Activated naive CD8-positive, alpha-beta T cell treated with anti-CD3 and anti-CD28 coated beads, Interleukin-2, amount 50 U/mL, for 16 hours (primary cell): Measurements from ENCODE around the gene POLR2L.

Experiments used
- DNase-seq: peaks from one replicate; pipeline ENCODE4 v3.0.0-alpha.2; 2020; ENCODE audit warnings: low read depth, low spot score

POLR2L gene

DNA sequence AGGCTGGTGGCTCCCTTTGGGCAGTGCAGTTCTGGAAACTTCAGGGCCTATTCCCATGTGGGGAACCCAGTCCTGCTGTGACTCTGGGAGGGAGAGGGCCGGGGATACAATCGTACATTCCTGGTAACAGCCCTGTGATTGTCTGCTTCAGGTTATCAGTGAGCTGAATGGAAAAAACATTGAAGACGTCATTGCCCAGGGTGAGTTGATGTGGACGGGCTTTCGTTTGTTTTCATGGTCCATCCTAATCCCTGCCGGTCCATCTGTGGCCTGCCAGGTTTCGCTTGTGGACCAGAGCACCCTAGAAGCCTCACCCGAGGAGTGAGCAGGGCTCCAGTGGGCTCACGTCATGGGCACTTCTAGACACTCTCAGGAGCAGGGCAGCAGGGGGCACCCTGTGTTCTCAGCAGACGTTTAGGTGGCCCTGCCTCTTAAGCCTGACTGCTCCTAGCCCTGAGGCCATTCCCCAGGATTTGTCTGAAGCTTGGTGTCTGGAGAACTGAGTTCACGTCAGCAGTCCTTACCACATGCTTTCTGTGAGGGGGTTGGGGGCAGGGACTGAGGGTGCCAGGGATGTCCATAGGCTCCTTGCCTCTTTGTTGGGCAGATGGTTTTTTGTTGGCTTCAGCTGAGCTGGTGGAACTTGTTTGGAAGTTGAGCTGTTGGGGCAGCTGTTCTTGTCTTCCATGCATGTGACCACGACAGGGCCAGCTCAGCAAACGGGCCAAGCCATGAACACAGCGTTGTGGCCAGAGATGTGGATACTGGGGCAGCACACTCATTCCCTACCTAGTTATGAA, 30.7 kb downstream of the POLR2L start:
- no peak for DNase-seq

DNA sequence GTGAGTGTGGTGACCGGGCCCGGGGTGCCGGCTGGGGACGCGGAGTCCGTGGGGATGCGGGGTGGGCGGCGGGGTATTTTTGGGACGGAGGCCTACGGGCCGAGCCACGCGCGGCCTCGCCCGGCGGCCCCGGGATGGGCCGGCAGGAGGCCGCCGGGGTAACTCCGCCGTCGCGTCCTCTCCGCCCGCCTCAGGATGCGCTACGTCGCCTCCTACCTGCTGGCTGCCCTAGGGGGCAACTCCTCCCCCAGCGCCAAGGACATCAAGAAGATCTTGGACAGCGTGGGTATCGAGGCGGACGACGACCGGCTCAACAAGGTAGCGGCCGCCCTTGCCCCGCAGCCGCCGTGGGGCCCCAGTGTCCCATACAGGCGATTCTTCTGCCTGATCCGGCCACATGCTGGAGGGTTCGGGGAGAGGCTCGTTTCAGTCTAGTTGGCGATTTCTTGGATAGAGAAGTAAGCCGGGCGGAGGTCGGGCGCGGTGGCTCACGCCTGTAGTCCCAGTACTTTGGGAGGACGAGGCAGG, 32.2 kb downstream of the POLR2L start:
- no peak for DNase-seq

DNA sequence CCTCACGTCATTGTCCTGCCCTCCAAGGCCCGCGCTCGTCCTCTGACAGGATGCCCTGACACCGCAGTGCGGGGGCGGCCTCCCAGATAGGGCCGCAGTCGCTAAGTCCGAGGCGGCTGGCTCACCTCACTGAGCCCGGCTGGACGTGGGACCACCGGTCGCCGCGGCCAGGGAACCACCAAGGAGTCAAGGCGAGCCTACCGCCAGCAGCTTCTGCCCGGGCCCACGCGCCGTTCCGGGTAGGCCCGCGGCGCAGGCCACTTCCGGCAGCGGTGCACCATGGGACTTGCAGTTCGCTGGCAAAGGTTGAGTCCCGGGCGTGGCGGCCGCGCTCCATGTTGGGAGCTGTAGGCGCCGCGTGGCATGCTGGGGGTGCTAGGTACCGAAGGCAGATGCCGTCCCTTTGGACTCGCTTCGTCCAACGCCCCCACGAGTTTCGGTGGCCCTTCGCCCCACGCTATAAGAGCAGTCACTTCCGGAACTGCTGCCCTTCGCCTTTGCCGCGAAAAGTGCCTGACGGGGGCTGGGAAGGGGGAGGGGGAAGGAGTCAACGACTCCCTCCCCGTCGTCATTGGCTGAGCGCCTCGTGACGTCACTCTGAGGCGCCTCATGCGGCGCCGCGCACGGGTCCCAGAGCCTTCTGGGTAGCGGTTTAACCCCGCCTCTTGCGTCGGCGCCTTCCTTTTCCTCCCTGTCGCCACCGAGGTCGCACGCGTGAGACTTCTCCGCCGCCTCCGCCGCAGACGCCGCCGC, 32.9 kb downstream of the POLR2L start, which contains the start of gene RPLP2:
Gene RPLP2, plus strand, starts transcription at position 681 of the 753 bp plus-strand sequence. CDS start 268 bp downstream, outside the sequence.
- DNase-seq, result peak; percentile 94

DNA sequence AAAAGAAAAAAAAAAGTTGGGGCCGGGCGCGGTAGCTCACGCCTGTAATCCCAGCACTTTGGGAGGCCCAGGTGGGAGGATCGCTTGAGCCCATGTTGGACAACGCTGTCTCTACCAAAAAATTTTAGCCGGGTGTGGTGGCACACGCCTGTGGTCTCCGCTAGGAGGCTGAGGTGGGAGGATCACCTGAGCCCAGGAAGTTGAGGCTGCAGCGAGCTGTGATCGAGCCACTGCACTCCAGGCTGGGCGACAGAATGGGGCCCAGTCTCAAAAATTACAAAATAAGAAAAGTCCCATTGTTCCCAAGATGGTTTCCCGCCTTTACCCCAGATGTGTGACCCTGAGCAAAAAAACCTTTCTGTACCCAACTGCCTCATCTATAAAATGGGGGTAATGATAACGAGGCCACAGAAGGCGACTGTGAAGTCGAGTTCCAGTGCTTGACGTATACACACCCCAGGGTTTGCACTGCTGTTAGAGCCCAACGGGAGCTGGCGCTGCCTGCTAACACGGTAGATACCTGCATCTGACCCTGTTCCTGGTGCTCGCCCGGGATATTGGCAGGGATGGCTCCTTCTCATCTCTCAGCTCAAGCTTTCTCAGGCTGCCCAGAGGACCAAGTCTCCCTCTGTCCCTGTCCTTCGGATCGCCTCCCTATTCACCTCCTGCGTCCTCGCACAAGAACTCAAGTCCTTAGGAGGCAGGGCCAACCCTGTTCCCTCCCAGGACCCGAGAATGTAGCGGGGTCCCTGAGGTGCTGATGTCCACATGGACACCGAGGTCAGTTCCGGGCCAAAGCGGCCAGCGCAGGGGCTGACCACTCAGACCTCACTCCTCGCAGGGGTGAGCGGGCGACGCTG, 33.7 kb downstream of the POLR2L start:
- DNase-seq, result no peak

DNA sequence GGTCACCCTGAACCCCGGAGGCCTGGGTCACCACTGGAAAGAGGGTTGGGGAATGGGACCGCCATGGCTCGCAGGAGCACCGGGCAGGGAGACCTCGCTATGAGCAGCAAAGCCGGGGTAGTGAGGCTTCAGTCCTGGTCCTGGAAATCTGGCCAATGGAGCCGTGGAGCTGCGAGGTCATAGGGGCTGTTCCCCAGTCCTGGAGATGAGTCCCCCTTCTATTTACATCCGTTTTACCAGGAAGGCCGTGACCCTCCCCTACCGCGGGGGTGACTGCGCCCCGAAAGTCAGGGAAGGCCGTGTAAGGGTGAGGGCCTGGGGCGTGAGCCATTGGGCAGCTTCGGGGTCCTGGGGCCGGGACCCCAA, 37.7 kb downstream of the POLR2L start:
- DNase-seq, result no peak

DNA sequence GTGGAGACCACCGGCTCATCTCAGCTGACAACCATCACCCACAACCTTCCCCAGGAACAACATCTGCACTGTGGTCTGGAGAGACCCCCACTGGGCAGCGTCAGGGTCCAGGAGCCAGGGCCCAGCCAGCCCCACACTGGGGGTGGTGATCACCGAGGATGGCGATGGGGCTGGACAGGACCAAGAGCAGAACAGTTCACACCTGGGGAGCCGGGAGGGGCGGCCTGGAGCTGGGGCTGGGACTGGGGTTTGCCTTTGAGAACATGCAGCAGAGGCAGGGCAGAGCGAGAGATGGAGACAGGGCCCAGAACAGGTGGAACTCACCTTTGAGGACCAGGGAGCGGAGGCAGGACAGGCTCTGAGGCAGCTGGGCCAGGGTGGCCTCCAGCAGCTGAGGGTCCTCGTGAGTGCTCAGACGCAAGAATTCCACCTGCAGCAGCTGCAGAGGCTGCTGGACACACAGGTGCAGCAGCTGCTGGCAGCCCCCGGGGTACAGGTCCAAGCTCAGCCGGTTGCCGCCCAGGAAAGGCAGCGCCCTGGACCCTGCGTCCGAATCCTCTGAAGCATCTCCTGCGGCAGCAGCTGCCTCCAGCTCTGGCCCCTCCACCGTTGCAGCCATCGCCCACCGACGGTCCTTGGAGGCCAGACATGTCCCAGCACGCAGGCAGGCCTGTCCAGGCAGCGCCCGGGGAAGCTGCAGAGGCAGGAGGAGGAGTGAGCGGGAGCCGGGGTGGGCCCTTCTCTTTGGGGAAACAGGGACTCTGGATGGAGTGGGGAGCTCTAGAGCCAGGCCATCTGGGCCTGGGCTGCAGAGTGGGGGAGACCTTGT, 38.3 kb downstream of the POLR2L start:
- DNase-seq, result no peak

DNA sequence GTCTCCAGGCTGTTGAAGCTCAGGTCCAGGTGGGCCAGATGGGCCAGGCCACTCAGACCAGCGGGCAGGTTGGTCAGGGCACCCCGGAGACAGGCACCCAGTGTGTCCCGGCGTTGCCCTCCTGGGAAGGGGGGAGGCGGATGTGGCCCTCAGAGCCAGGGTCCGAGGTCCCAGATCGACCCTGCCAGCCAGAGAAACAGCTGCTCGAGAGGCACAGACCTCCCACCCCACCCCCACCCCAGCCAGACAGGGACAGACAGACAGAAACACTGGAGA, 38.9 kb downstream of the POLR2L start:
- DNase-seq, result no peak

DNA sequence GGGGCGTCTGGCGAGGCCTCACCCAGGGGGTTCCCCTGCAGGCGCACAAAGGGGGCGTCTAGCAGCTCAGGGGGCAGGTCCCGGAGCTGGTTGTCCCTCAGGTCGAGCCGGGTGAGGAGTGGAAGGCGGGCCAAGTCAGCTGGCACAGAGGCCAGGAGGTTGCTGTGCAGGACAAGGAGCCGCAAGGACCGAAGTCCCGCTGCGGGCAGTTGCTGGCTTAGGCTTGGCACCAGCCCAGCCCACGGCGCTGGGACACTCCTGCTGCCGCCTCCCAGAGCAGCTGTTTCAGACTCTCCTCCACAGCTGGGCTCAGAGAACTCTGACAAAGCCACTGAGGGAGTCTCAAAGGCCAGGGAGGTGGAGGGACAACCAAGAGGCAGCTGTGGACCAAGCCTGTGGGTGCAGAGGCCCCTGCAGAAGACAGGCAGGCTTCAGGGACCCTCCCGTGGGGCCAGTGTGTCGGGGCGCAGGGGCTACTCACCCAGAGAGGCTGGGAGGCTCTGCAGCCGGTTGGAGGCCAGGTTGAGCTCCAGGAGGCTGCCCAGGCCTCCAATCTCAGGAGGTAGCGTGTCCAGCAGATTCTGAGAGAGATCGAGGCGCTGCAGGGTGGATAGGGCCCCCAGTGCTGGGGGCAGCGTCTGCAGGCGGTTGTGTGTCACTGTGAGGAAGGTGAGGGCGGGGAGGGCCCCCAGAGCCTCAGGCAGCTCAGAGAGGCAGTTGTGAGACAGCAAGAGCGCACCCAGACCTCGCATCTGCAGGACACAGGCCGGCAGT, 39.4 kb downstream of the POLR2L start:
- DNase-seq, result no peak

DNA sequence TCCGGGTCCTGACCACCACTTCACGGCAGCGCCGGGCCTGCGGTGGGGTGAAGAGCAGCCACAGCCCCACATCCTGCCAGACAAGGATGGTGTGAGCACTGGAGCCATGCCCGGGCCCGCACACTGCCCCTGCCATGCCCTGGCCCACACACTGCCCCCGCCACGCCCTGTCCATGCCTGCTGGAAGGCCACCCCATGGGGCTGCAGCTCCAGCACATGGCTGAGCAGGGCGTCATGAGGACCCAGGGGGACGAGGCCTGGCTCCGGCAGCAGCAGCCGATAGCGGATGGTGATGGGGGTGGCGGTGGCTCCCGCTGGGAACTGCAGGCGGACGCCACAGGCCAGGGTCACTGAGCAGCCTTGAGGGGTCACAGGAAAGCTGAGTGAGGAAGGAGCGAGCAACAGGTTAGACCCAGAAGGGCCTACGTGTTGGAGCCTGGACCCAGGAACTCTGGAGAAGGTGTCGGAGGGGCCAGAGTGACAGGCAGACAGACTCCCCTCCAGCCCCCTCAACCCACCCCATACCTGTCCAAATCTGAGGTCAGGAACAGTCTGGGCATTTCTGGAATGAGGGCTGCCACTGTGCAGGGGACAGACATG, 40.2 kb downstream of the POLR2L start:
- DNase-seq, result no peak

DNA sequence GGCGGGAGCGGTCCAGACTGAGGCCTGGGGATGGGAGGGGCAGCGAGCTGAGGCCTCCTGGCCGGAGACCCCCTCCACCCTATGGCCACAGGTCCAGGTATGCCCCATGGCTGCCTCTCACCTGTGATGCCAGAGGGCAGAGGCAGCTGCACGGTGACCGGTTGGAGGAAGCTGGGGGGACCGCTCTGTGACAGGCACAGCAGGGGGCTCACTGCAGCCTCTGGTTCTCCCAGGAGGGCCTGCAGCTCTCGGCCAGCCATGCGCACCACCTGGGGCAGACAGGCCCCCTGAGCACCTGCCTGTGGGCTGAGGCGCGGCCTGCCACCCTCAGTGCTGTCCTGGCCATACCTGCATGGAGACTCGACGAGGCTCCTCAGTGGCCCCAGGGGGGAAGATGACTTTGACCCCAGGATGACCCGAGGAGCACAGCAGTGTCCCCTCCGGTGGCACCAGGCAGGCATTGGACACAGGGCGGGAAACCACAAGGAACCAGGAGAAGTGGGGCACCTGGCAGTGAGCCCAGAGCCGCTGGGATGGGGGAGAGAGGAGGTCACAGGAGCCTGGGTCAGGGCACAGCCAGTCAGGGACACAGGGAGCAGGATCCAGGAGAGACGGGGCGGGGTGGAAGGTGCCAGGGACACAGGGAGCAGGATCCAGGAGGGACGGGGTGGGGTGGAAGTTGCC, 41.1 kb downstream of the POLR2L start:
- no peak for DNase-seq

DNA sequence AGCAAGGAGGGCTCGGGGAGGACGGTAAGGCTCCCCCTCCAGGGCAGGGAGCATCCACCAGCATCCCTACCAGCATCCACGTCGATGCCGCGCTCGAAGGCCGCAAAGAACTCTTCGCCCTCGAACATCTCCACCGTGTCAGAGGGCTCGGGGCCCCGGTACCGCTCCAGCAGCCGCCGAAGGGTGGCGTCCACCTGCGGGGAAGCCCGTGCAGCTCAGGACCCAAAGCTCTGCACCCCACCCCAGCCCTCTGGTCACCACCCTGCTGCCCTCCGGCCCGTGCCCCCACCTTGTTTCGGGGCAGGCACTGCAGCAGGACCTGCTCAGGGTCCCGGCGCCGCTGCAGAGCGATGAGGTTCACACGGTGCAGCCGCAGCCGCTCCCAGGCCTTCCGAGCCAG, 41.9 kb downstream of the POLR2L start:
- no peak for DNase-seq

DNA sequence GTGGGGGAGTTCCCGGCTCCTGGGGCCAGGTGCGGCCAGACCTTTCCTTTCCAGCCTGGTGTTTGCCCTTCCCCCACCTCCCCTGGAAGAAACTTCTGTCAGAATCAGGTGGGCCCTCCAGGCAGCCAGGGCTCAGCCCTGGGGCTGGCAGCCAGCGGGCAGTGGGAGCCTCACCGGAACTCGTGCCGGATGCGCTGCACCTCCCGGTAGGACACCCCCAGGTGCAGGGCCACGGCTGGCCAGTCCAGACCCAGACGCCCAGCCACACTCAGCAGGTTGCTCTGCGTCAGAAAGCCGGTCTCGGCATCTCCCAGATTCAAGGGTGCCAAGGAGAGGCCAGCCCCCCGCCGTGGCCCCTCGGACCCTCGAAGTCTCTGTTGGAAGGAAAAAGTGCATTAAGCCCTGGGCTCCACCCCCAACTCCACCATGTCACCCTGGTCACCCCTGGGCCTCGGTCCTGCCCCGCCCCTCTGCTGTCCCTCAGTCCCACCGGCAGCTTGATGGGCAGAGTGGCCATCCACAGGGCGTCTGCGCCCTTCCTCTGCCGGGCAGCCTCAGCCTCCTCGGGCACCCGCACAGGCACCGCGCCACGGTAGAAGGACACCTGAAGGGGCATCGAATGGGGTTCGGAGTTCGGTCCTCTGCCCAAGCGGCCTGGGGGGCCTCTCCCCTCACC, 42.5 kb downstream of the POLR2L start:
- no peak for DNase-seq

DNA sequence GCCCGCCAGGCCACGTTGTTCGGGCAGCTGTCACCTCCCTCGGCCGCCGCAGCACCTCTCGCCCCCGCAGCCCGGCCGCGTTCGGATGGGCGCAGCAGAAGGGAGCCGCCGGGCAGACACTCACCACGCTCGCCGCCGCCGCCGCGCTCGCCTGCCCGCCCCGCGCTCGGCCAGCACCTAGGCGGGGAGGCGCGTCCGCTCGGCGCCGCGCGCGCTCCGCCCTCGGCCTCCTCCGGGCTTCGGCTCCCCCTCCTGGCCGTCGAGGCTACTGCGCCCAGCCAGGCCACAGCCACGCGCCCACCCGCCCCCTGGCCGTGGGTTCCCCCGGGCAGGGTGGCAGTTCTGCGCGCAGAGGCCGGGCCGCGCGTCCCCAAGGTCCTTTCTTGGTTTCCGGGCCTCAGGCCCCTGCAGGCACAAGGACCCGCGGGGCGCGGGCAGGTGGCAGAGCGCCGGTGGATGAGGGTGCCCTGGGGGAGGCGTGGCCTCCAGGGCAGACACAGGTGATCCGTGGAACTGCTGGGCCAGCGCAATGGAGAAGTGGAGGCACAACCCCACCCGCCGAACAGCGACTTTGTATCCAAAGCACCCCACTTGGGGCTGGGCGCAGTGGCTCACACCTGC, 44.1 kb downstream of the POLR2L start, which contains the start of gene SLC25A22:
Gene SLC25A22, minus strand, starts transcription at position 189 of the 621 bp plus-strand sequence. CDS start 3,275 bp downstream, outside the sequence.
- peak; percentile 67 for DNase-seq

DNA sequence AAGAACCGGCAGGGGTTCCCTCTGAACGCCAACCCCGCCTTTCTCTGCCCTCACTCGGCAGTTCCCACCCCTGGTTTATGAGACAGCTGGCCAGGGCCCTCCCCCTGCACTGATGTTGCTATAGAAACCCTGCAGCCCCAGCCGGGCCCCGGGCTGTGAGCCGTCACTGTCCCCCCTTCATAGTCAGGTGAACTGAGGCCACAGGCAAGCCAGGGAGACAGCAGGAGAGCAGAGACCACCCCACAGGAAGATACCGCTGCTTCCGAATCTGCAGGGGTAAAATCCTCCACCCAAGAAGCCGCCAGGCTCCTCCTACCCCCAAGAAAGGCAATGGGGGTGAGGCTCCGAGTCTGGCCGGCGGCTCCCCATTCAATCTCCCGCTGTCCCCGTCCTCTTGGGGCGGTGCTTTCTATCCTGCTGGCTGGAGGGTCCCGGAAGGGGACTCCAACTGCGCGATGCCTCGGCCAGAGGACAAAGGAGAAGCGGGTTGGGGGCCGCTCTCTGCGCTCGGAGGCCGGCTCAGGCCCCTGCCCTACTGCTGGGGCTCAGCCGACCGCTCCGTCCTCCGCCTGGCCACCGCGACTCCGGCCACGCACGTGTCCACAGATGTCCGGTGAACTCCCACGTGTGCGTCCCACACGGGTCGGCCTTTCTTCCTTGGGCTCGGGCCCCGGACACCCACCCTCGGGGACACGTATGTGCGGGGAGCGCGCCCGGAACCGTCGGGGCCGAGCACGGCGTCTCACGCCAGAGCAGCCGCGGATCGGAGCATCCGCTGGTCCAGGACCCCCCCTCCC, 44.8 kb downstream of the POLR2L start:
- DNase-seq, result peak; percentile 61

DNA sequence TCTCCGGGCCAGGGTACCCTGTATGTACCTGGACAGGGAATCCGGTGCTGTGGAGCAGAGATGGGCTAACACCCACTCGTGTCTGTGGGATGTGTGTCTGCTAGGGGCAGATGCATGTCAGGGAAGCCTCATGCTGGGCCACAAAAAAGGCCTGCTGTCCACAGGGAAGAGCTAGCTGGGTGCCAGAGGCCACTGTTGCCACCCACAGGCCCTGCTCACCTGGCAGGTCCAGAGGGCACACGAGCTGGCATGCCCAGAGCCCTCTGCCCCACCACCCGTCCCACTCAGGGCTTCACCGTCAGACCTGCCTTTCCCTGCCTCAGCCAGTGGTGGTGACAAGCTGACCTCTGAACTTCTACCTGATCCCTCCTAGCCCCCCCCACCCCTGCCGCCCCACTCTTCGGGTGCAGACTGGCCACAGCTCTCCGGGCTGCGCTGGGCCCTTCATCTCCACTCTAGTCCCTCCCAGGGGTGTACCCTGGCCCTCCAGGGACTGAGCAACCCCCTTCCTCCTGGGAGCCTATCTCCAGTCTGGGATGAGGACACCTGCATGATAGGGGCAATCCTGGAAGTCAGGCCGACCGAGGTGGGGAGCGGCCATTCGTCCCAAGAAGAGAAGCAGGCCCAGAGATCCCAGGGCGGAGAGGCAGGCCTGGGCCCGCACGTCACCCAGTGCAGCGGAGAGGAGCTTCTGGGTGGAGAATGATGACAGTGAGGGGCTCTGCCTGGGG, 45.6 kb downstream of the POLR2L start:
- no peak for DNase-seq
